Stimulated activated CD4-positive, alpha-beta T cell treated with anti-CD3 and anti-CD28 coated beads, TNF-alpha, amount 100 ng/mL, for 24 hours (primary cell): ENCODE results near the gene IKBKE.

ENCODE experiments used
- DNase-seq, 3 experiments: peaks; one replicate each; pipeline ENCODE4 v3.0.0-alpha.2; 2020; ENCODE audit warnings: low read depth in 3 of 3

IKBKE gene

DNA sequence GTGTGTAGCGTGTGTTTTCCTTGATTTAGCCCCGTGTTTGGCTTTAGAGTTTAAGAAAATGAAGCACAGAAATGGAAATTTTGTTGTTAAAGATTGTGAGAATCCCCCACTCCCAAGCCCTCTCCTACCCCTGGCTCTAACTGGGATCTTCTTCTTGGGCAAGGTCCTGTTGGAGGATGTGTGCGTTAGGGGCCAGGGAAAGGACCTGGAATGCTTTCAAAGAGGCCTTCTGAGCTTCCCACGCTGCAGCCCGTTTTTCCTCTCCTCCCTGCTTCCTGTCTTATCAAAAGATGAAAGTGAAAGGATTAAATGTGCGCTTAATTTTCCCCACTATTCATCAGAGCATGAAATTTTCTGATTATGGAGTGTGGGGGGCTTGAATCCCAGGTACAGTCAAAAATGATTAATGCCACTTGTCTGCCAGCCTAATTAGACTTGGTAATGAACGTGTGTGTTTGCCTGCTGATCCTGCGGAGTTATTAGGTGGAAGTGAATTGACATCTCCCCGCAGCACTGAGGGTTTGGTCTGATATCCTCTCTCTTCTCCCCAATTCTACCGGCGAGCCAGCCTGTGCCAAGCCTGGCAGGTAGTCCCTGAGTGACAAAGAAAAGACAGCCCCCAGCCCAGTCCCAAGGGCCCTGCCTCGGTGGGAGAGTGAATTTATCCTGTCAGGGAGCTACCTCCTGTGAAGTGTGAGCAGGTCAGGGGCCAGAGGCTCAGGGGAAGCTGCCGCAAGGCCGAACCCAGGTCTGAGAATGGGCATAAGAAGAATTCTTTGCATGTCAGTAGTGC lies 42.0 kb downstream of the IKBKE start:
- DNase-seq, result no peak

DNA sequence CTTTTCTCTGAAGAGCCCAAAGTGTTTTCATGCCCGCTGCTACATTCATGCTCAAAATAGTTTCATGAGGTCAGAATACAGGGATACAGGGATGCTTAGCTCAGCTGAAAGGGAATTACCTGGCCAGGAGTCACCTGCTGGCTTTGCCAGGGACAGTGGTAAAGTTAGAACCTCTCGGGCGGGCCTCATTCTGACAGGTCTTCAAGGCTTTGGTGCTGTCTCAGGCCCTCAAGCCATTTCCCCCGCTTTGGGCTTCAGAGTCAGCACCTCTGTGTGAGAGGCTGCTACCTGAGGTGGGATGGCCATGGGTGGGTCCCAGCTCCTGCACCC lies 42.5 kb downstream of the IKBKE start:
- DNase-seq, result no peak

DNA sequence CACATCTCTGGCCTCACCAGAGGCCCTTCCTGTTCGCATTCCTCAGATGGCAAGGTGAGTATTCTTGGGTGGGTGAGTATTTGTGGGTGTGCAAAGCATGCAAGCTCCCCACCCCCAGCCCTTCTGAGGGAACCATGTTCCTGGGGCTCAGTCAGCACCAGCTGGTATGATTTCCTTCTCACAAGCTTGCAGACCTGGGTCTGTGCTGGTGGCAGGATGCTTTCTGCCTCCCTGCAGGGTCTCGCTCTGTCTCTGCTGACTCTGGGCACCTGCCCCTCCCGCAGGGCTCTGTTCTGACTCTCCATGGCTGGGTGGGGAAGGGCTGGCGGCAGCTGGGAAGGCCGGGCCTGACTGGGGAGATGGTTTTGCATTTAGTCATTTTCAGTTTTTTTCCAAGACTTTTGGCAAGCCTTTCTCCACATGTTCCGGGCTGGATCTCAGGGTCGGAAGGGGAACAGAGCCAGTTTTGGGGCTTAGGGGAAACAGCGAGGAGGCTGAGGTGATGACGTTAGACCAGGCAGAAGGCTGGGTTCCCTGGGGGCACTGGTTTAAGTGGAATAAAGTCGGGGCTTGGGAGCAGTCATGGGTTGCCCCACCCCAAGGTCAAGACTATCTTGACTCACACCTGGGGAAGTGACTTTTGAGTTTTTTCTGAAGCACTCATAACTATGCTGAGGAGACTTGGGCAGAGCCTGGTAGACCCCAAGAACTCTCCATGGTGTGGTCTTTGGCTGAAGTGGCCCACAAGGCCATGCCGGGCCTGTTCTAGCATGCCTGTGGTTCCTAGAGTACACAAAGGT lies 43.2 kb downstream of the IKBKE start:
- DNase-seq, result no peak

DNA sequence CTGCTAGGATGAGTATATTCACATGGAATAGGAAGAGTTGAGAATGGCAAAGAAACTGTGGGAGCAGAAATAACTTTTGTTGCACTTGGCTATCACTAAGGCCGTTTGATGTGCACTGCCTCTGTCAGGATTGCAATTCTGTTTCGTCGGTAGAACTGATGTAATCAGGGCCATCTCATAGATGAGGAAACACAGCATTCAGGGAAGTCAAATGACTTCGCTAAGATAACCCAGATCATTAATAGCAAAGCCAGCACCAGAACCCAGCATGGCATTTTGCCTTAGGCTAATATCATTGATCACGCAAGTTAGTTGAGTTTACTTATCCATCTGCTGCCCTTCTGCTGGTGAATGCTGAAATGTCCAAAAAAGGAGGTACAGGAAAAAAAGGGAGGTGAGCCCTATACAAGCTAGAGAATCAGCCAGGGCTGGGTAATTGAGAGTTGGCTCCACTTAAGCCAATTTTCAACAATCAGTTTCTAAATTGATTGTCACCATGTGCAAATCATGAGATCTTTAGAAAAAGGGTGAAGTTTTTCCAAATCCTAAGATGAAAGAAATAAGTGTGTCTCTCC lies 44.6 kb downstream of the IKBKE start:
- DNase-seq, result no peak

DNA sequence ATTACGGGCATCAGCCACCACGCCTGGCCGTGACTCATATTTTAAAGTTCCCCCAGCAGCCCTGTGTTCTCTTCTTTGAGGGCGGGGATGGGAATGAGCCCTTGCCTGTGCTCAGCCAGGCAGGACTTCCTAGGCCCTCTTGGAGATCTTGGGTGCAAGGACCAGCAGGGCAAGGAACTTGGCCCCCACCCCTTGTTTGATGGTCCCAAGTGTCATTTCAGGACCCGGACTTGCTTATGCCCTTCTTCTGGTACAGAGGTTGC lies 46.4 kb downstream of the IKBKE start:
- no peak for DNase-seq

DNA sequence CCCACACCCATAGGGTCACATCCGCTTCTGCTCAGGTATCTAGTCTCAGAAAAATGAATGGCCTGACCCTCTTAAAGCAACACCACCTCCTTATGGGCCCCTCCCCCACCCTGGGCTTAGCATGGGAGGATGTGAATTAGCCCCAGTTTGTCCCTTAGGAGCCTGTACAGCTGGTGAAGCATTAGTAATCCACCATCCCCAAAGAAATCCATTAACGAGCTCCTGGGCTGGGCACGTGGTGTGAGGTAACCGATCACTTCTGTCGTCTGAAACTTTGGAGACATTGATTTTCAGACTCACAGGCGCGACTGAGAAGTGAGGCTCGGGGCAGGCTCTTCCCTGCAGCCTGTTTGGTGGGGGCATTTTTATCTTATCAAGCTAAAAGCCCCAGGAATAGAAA lies 47.5 kb downstream of the IKBKE start:
- no peak for DNase-seq

DNA sequence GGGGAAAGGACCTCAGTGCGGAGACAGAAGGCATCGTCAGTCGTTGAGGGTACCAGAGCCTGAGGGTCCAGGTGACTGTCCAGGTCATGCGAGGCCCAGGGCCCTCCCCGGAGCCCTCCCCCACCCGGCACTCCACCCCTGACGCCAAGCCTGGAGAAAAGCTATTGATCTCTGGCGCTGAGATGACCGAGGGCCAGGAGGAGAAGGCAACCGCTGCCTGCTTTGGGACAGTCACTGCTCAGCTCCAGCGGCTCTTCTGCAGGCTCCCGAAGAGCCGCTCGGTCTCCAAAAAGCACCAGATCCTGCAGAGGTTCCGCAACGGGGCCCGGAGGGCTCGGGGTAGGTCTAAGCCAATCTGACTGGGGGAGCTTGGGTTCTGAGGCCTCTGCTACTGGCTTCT lies 47.9 kb downstream of the IKBKE start:
- no peak for DNase-seq

DNA sequence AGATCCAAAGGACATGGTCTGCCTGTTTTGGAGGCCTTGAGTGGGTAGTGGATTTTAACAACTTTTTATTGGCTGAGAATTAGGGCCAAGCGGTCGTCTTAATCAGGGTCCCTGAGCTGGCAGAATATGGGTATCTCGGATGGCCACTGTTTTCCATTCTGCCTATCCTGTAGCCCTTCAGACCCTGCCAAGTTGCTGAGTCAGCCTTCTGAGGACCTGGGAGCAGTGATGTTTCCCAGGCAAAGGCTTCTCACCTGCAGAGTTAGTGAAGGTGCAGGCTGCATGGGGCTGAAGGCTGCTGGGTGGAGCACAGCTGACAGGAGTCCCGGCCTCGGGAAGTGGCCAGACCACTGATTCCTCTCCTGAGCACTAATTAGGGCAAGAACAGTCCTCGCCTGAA lies 48.5 kb downstream of the IKBKE start:
- DNase-seq, result no peak

DNA sequence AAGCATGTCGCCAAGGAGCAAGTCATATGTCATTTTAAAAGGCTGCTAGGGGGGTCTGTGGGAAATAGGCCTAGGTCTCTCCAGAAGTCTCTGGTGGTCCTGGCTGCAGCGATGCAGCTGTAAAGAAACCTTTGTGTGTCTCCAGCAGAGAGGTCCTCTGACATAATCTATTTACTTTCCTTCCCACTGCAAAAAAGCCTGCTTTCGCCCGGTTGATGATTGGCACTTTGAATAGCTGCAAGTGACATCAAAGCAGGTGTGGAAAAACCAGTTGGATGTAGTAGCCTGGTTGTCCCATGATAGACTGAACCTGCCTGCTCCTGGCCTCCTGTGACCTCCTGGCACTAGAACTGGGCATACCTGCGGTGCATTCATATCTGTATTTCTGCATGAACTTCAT lies 50.9 kb downstream of the IKBKE start:
- DNase-seq, result no peak

DNA sequence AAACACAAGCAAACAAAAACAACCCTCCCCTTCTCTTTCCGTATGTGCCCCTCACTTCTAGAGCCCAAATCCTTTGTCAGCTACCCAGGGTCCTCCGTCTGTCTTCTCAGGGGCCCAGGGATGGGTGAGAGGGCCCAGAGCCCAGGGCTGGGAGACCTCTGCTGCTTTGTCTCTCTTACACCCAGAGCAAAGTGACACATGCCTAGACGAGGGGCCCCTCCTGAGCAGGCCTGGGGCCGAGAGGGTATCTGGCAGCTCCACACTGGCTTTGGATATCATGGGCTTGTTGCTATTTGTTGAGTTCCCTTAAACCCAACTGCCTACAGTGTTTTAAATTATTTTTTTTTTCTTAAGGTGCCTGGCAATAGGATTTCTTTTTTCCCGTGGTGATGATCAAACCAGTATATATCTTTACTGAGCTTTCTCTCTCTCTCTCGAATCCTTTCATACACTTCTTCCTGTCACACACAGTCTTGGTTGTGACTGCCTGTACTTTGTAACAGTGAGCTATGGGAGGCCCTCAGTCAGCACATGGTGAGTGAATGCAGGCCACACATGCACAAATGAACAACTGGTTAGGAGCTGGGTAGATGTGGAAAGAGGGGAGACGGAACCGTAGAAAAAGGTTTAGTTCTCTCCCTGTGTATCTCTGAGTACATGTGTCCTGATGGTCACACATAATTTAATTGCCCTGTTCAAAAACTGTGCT lies 51.6 kb downstream of the IKBKE start:
- no peak for DNase-seq

DNA sequence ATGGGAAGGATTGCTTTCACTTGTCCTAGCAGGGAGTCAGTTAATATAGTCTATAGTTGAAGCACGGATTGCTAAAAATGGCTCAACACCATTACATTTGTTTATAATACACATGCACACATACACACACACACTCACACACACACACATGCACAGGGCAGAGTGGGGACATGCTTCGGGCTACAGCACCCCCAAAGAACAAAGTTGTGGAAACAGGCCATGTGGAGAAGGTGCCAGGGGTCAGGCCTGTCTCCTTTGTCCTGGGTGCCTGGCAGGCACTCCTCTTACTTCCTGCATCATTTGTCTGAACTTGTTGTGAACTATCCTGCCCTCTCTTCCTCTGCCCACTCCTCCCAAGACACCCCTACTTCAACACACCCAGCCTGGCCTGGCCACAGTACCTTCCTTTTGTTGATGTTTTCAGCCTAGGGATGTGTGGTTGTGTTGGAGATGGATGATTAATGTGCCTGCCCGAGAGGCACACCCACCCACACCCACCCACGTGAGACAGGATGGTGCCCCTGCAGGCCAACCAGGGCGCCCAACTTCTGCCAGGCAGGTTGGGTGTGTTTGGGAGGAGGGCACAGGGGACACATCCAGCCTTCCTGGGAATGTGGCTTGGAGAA lies 54.6 kb downstream of the IKBKE start:
- DNase-seq, result no peak

DNA sequence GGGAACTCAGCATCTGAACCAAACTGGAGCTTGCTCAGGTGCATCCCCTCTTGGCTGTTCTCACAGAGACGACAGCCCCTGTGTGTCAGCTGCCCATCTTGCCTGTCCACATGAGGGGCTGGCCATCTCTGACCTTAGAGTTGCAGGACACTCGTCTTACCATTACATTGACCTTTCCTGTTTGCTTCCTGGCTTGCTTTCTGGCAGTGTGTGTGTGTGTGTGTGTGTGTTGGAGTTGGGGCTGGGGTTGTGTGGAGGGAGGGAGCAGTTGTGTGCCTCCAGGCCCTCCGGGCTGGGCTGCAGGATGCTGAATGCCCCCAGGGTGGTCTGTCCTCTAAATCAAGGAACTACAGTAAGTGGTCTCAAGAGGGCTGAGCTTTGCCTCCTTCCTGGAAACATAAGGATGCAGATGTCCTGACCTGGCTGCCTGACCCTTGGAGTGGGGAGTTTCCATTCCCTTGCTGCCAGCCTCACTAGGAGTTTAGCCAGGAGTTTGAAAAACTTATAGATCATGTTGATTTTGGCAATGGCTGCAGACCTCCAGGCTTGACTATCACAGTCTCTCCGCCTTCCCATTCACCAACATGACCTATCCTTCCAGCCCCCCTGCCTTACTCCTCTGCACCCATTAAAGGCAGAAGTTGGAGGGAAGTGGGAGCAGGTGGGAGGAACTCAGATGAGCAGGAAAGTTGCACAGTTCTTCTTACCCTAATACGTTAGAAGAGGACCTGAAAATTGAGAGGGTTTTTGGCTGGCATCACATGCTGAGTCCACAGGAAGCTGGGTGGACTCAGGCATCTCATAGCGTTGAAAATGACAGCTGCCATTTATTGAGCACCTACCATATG lies 56.0 kb downstream of the IKBKE start:
- DNase-seq, result no peak

DNA sequence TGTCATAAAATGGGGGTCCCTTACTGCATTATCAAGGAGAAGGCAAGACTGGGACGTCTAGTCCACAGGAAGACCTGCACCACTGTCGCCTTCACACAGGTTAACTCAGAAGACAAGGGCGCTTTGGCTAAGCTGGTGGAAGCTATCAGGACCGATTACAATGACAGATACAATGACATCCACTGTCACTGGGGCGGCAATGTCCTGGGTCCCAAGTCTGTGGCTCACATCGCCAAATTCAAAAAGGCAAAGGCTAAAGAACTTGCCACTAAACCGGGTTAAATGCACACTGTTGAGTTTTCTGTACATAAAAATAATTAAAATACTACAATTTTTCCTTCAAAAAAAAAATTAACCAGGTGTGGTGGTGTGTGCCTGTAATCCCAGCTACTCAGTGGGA lies 59.1 kb downstream of the IKBKE start:
- DNase-seq, result no peak

DNA sequence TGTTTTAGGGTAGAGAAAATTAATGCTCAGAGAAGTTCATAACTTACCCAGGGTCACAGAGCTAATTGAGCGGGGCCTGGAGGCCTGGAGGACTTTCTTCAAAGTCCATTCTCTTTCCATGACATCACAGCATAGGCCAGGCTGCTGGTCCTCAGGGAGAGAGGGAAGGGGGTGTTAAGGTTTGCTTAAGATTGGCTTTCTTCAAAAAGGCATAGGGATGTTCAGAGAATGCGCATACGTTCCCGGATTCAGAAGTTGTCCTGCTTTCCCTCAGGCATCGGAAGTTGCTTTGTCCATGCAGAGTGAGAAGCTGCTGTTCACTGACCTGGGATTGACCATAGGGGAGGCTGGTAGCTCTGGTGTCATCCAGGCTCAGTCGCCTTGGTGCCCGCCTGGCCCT lies 62.1 kb downstream of the IKBKE start:
- DNase-seq, result no peak

DNA sequence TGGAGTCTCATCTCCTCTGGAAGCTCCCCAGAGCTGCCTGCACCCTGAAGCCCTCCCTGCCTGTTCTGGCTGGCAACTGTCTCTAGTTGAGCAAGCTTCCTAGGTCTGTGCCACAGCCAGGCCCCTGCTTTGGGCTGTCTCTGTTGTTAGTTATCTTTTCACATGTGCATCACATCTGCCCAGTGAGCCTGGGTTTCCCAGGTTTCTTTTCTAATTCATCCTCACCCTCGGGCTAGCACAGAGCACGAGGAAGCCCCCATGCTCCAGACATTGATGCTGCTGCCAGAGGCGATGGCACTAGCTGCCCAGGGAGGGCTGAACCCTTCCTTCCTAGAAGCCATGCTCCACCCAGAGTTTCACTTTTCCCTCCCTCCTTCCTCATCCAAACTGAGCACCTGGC lies 64.3 kb downstream of the IKBKE start:
- DNase-seq, result no peak

DNA sequence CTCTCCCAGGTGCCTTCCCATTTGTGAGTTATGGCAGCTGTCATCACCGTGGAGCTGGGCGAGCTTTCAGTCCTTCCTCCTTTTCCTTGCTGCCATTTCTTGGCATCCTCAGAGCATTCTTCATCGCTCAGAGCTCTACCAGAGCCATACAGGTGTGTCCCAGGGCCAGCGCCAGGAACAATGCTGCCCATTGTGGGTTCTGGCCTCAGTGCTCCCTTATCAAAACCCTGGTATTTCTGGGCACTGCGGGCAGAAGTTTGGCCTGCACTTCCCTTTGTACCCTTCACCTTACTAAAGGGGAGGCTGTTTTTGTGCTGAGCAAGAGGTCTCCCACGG lies 65.5 kb downstream of the IKBKE start:
- DNase-seq, result no peak

DNA sequence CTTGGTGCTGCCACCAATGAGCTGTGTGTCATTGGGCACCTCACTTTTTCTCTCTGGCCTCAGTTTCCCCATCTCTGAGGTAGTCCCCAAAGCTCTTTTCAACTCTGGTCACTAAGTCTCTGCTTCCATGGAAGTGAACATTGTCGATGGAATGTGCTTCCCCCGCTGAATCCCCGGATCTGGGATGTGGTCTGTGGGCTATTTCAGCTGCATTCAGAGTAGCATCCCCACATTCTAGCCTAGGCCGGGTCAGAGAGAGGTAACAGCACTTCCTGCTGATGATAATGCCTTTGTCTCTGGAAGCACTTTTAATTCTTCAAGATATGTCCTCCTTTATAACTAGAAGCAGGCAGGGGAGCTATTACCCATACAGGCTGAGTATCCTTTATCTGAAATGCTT lies 66.9 kb downstream of the IKBKE start:
- no peak for DNase-seq

DNA sequence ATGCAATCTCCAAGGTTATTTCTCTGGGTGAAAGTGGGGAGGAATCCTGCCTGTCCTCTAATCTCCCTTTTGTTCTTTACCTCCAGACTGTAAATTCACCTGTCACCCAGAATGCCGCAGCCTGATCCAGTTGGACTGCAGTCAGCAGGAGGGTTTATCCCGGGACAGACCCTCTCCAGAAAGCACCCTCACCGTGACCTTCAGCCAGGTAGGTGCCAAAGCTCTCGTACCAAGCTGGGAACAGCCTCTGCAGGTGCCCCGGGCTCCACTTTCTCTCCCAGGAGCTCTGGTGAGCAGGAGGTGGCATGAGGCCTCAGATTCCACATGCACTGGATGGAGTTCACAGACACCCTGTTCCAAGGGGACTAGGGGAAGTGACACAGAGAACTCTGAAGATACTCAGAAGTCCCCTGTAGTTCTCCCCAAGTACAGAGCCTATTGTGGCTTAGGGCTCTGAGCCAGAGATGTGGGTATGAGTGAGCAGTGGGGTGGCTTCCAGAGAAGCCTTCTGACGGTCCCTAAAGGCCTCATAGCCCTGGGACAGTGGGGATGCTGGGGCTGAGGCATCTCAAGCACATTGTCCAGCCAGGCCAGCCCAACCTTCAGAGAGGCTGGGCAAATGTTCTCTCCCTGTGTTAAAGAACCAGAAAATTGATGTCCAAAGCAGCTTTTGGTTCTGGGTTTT lies 68.0 kb downstream of the IKBKE start:
- no peak for DNase-seq

DNA sequence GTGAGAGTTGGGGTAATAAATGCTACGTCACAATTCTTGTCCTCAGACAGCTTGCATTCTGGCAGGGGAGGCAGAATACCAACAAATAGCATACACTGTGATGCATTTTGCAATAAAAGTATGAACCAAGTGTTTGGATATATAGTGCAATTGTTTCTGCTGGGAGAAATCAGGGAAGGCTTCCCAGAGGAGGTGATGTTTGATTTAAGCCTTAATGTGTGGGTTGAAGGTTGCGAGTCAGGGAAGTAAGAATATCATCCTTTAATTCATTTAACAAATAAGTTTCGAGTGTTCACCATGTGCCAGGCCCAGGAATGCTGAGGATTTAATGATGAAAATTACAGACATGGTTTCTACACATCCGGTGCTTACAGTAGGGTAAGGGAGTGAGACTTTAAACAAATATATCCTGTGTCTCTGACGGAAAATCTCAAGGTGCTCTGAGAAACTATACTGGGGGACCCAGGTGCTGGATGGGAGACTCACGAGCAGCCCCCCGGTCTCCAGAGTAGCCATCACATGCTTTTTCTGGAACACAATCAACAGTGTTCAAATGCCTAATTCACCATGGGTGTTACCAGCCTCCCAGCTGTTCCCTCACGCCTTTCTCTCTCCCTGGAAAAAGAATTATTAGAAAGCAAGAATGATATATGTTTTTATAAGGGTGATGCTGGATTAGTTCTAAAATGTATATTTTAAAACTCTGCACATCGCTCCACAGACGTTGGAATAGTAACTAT lies 68.8 kb downstream of the IKBKE start:
- no peak for DNase-seq

DNA sequence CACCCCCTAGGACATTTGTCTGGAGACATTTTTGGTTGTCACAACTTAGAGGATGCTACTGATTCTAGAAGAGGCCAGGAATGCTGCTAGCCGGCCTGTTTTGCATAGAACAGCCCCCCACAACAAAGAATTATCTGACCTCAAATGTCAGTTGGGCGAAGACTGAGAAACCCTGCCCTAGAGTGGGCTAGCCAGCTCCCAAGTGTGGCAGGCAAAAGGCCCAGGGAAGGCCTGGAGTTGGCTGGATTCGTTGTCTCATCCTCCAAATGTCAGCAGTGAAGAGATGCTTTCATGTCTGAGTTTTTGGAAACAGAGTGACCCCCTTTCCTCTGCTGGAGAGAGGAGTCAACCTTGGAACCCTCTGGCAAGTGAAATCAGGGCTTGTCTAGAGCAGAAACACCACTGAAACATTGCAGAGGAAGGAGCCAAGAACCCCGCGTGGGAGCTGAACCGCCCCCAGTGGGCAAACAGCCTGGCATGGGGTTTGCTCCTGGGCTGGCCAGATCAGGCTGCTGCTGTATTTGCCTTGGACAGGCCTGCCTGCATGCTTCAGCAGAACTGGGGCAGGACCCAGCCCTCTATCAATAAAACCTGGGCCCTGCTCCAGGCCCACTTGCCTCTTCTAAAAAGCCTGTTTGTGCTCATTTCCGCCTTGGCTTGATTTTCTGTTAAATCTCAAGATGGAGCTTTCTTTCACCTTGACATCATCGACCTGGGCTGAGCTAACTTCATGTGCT lies 69.9 kb downstream of the IKBKE start:
- no peak for DNase-seq
